NCI-H510A treated with DMSO at 0.1 percent for 48 hours (cell line): ENCODE measurements around the gene USE1.
"Not testable (repeated sequence)": the region's sequence is repeated elsewhere in the genome, so short reads cannot be mapped to it uniquely, and the experiment has no call there.

Experiments used
- DNase-seq: peaks from one replicate; lab custom pipeline; 2025; lab: John Stamatoyannopoulos, UW

Gene USE1

DNA sequence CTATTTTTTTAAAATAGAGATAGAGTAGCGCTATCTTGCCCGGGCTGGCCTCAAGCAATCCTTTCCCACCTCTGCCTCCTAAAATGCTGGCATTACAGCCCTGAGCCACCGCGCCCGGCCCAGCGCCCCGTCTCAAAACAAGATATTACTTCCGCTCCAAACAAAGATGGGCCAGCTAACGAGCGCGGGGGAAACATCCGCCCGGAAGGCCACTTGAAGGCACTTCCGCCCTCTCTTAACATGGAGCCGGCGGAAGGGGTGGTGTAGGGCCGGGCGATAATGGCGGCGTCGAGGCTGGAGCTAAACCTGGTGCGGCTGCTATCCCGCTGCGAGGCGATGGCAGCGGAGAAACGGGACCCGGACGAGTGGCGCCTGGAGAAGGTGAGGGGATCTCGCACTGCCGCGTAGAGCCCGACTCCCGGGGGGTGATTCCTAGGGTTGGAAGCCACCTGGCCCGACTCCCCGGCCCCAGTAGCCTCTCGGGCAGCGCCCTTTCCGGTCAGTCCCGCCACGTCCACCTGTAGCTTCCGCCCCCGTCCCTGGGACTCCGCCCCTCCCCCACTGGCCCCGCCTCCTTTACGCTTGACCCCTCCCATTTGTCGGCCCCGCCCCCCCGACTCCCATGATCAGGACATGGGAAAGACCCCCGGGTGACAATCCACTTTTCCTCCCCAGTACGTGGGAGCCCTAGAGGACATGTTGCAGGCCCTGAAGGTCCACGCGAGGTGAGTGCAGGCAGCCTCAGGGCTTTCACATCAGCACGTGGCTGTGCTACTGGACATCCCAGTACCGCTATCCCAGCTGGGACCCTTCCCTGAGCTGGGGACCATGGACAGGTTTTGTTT lies at the start of gene USE1:
TSS of gene USE1 (plus strand) at position 231 of the 845 bp plus-strand sequence. CDS start at position 280, 49 bp downstream.
- peak; percentile 79 for DNase-seq

- DNase-seq = no peak
Measured at GRCh38 chr19:17165715-17166114, 49.4 kb upstream of the USE1 start.

- no peak for DNase-seq
Measured at GRCh38 chr19:17170538-17171297, 44.4 kb upstream of the USE1 start.

DNA sequence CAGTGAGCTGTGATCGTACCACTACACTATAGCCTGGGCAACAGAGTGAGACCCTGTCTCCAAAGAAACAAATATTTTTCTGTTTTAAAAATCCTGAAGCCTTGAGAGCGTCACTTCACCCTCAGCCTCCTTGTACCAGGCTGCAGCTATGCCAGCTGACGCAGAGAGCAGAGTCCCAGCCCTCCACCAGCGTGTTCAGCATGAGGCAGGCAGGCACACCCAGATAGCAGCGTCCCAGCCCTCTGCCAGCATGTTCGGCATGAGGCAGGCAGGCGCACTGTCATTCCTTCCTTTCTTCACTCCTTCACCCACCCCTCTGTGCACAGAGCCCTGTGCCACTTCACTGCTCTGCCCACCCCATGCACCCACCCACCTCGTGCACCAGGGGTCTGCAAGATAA lies 43.3 kb upstream of the USE1 start:
- no peak for DNase-seq

DNA sequence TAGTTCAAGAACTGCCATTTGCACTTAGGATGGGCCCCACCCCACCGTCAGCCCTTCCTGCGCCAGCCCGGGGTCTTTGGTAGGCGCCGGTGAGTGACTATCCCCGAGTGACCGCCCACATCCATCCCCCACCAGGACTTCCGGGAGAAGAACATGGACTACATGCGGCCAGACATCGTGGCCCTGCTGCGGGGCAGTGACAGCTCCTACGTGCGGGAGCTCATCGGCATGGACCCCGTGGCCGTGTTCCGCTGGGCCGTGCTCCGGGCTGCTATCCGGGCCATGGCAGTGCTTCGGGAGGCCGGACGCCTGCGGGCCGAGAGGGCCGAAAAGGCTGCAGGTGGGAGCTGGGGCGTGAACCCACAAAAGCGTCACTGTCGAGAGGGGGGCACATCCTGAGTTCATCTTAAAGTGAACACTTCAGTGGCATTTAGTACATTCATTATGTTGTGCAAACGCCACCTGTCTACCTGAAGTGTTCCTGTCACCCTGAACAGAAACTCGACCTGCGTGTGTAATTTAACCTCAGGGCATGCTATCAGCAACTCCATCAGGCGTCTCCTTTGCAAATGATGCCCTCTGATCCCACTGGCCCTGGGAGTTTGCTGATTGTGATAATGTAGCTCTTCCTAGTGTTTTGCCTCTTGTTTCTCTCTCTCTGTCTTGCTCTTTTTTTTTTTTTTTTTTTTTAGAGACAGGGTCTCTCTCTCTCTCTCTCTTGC lies 42.4 kb upstream of the USE1 start:
- DNase-seq = peak; percentile 43

GRCh38 chr19:17178291-17178690 lies 36.9 kb upstream of the USE1 start:
- no peak for DNase-seq

DNA sequence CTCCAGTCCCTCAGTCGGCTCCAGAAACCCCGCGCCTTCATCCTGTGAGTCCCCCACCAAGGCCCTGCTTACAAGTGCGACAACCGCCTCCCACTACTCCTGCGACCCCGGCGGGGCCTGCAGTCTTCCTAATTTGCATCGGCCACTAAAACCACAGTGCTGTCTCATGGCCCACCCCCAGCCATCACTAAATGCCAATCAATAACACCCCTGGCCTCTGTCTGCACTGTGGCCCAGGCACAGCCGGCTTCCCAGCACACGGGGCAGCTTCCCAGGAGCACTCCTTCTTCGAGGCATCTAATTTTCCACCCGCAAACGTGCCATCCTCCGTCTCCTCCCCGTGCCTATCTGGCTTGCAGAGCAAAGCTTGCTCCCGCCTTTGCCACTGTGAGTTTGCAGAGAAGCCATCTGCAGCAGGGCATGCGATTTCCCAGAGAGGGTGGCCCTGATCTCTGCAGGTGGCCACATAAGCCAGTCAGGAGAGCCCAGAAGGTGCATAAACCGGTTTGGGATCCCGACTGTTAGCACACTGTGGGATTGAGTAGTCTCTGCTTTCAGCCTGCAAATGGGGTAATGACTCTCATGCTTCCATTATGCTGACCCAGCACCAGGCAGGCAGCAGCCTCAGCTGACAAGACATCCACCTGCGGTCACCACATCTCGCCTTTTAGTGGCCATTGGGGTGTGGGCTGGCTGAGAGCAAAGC lies 34.0 kb upstream of the USE1 start:
- peak; percentile 53 for DNase-seq

DNA sequence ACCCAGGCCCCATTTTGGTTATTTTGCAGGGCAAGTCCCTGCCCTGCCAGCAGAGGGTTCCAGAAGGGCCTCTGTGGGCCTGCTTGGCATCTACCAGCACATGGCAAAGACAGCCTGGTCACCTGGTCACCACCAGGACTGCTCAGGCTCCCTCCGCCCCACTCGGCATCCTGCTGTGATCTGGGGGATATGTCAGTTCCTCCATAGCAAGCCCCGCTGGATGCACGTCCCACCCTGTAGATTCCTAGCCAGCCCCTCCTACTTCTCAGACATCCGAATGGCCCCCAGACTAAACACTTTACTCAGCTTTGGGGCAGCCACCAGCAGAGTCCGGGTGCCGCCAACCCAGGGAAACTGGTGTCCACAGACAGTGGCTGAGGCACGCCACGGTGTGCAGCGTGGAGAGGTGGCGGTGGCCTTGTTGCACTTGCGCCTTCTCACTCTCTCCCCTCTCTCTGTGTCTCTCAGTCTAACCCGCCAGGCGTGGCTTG lies 31.8 kb upstream of the USE1 start:
- DNase-seq = no peak

DNA sequence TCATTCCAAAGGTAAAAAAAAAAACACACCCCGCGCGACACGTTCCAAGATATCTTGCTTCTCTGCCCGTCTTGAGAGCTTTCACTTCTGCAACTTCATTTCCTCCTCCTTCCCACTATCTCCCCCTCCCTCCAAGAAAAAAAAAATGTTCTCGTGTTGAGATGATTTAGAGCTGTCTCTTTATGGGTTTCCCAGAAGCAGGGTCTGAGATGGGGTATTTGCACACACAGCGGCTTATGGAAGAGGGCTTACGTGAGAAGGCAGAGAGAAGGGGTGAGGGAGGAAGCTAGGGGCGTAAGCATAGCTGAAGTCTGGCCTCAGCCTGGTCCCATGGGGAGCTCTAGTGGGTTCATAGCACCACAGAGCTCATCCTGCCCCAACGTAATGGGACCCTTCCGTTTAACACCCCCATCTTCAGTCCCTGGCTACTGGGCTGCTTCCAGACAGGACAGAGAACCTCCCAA lies 31.3 kb upstream of the USE1 start:
- no peak for DNase-seq

DNA sequence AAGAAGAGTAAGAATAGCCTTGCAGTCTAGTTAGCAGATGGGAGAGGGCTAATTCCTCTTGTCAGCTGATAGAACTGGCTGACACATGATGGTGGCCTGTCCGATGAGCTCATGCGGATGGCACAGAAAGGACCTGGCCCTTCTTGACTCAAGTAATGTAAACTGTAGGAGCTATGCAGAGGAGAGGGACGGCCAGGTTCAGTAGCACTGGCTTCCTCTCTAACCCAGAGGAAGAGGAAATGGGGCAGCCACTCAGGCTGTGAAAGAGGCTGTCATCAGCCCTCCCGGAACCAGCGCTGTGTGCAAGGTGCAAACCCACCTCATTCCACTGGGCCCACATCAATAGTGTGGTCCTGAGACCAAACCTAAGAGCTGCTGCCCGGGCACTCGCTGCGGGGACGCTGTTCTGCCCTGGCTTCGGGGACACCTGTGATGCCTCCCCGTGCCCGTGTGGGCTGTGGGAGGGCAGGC lies 30.8 kb upstream of the USE1 start:
- no peak for DNase-seq

GRCh38 chr19:17185590-17185989 lies 29.6 kb upstream of the USE1 start:
- DNase-seq = no peak

GRCh38 chr19:17191736-17192135 lies 23.4 kb upstream of the USE1 start:
- DNase-seq = not testable (repeated sequence)

- DNase-seq = no peak
Measured at GRCh38 chr19:17192751-17193150, 22.4 kb upstream of the USE1 start.

GRCh38 chr19:17194608-17195007 lies 20.5 kb upstream of the USE1 start:
- no peak for DNase-seq

DNA sequence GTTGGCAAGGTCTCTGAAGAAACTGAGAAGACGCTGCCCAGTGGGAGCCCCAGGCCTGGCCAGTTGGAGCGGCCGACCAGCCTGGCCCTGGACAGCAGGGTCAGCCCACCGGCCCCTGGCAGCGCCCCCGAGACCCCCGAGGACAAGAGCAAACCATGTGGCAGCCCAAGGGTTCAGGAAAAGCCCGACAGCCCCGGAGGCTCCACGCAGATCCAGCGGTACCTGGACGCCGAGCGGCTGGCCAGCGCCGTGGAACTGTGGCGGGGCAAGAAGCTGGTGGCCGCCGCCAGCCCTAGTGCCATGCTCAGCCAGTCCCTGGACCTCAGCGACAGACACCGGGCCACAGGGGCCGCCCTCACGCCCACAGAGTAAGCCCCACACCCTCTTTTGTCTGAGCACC lies 20.1 kb upstream of the USE1 start:
- DNase-seq = no peak

GRCh38 chr19:17196610-17197009 lies 18.5 kb upstream of the USE1 start:
- DNase-seq = no peak

- DNase-seq = no peak
Measured at GRCh38 chr19:17197666-17198065, 17.5 kb upstream of the USE1 start.

DNA sequence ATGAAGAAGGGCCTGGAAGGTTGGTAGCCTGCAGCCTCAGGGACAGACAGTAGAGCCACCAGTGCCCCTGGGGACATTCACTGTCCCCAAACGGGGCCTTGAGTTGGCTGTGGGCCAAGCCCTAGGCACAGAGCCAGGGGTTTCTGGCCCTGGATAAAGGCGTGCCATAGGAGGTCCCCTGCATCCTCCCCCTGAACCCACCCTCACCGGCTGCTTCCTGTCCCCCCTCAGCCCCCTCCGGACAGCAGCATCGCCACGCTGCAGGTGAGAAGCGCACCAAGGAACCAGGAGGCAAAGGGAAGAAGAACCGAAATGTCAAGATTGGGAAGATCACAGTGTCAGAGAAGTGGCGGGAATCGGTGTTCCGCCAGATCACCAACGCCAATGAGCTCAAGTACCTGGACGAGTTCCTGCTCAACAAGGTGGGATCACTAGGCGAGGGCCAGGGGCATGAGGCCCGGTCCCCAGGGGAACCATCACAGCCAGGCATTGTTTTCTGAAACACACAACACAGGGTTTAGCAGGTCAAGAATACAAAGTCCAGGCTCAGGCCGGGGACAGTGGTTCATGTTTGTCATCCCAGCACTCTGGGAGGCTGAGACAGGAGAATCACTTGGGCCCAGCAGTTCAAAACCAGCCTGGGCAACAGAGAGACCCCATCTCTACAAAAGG lies 14.6 kb upstream of the USE1 start:
- DNase-seq = no peak

DNA sequence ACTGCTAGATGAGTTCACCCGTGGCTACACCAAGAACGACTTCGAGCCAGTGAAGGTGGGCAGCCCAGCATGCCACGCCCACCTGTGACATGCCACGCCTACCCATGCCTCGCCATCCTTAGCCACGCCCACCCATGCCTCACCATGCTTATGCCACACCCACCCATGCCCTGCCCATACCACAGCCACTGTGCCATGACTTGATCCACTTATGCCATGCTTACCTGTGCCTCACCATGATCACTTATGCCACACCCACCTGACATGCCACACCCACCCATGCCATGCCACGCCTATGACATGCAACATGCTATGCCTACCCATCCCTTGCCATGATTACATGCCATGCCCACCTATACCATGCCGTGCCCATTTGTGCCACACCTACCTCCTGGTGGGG lies 12.9 kb upstream of the USE1 start:
- DNase-seq = no peak

- DNase-seq = no peak
Measured at GRCh38 chr19:17202713-17203112, 12.4 kb upstream of the USE1 start.
